Effector memory CD8-positive, alpha-beta T cell (primary cell): ENCODE results near the gene PPP1R12B.
"Not testable (repeated sequence)": the region's sequence is repeated elsewhere in the genome, so short reads cannot be mapped to it uniquely, and the experiment has no call there.

Experiments
- ATAC-seq: fragments of 150-1000 bp; cut with Tn5 transposase; replicated peaks from 2 replicates; pipeline ENCODE4 v1.10.0; 2021; ENCODE audit warnings: mild to moderate bottlenecking, moderate library complexity
- DNase-seq, 3 experiments: peaks; one replicate each; pipeline ENCODE4 v3.0.0; 2021
- H3K27ac Mint-ChIP-seq, 2 donors: one replicate each; pipeline ENCODE4 v1.8.0; 2022; ENCODE audit warnings: mild to moderate bottlenecking in 2 of 2, mixed read lengths in 2 of 2, moderate library complexity in 2 of 2
- H3K27me3 Mint-ChIP-seq, 2 donors: one replicate each; pipeline ENCODE4 v1.8.0; 2022; ENCODE audit warnings: mixed read lengths in 2 of 2
- H3K36me3 Mint-ChIP-seq: one replicate; pipeline ENCODE4 v1.8.0; 2022; ENCODE audit warnings: mild to moderate bottlenecking, moderate library complexity, mixed read lengths; ENCODE audit not compliant: insufficient read depth
- H3K4me1 Mint-ChIP-seq, 2 donors: one replicate each; pipeline ENCODE4 v1.8.0; 2022; ENCODE audit warnings: low read depth in 2 of 2, mixed read lengths in 2 of 2
- H3K4me3 Mint-ChIP-seq, 2 donors: one replicate each; pipeline ENCODE4 v1.8.0; 2022; ENCODE audit warnings: mild to moderate bottlenecking in 2 of 2, mixed read lengths in 2 of 2, moderate library complexity in 2 of 2
- H3K9me3 Mint-ChIP-seq, 2 donors: one replicate each; pipeline ENCODE4 v1.8.0; 2022; ENCODE audit warnings: mixed read lengths in 2 of 2

PPP1R12B gene

GRCh38 chr1:202456372-202457169 lies 108.1 kb downstream of the PPP1R12B start:
- not testable (repeated sequence) for H3K4me1 Mint-ChIP-seq, H3K4me3 Mint-ChIP-seq, DNase-seq, H3K27ac Mint-ChIP-seq, H3K36me3 Mint-ChIP-seq, H3K27me3 Mint-ChIP-seq, ATAC-seq, H3K9me3 Mint-ChIP-seq

GRCh38 chr1:202458651-202459050 lies 110.2 kb downstream of the PPP1R12B start:
- not testable (repeated sequence) for H3K9me3 Mint-ChIP-seq, H3K27ac Mint-ChIP-seq, DNase-seq, H3K27me3 Mint-ChIP-seq, H3K4me1 Mint-ChIP-seq, H3K36me3 Mint-ChIP-seq, ATAC-seq, H3K4me3 Mint-ChIP-seq

- not testable (repeated sequence) for H3K27ac Mint-ChIP-seq
Observed at GRCh38 chr1:202459470-202460142, 111.1 kb downstream of the PPP1R12B start.

GRCh38 chr1:202460143-202460495 lies 111.6 kb downstream of the PPP1R12B start:
- H3K4me1 Mint-ChIP-seq, H3K27me3 Mint-ChIP-seq, DNase-seq, H3K9me3 Mint-ChIP-seq, H3K4me3 Mint-ChIP-seq, H3K36me3 Mint-ChIP-seq, ATAC-seq, H3K27ac Mint-ChIP-seq: not testable (repeated sequence)

More at GRCh38 chr1:202459470-202460142, 111.1 kb downstream of the PPP1R12B start:
- not testable (repeated sequence) for DNase-seq, H3K4me3 Mint-ChIP-seq, ATAC-seq, H3K4me1 Mint-ChIP-seq, H3K36me3 Mint-ChIP-seq, H3K27me3 Mint-ChIP-seq, H3K9me3 Mint-ChIP-seq

- Mint-ChIP-seq H3K27ac (no peak overlapping the region), H3K27me3 (no peaks in the 10 kb centered on the region), H3K9me3 (no peaks in the 10 kb centered on the region), H3K4me3 (no peak overlapping the region), H3K4me1 (no peaks in the 10 kb centered on the region), H3K36me3 (no peaks in the 10 kb centered on the region)
- DNase-seq = no peak
- no peak for ATAC-seq
Observed at GRCh38 chr1:202462342-202463076, 114.0 kb downstream of the PPP1R12B start.

- H3K27ac Mint-ChIP-seq, H3K36me3 Mint-ChIP-seq, H3K4me1 Mint-ChIP-seq, H3K4me3 Mint-ChIP-seq, H3K27me3 Mint-ChIP-seq, H3K9me3 Mint-ChIP-seq, ATAC-seq: not testable (repeated sequence)
- DNase-seq = peak in 1 of 3 experiments; percentile 9
Observed at GRCh38 chr1:202464153-202464742, 115.7 kb downstream of the PPP1R12B start.

- H3K27ac Mint-ChIP-seq, H3K4me1 Mint-ChIP-seq, DNase-seq, H3K9me3 Mint-ChIP-seq, H3K27me3 Mint-ChIP-seq, H3K4me3 Mint-ChIP-seq, ATAC-seq, H3K36me3 Mint-ChIP-seq: not testable (repeated sequence)
Observed at GRCh38 chr1:202465644-202466270, 117.3 kb downstream of the PPP1R12B start.

- not testable (repeated sequence) for DNase-seq, H3K4me3 Mint-ChIP-seq, H3K9me3 Mint-ChIP-seq, H3K36me3 Mint-ChIP-seq, ATAC-seq, H3K27me3 Mint-ChIP-seq, H3K4me1 Mint-ChIP-seq, H3K27ac Mint-ChIP-seq
Observed at GRCh38 chr1:202466339-202466738, 117.8 kb downstream of the PPP1R12B start.

GRCh38 chr1:202467381-202467780 lies 118.9 kb downstream of the PPP1R12B start:
- not testable (repeated sequence) for H3K9me3 Mint-ChIP-seq, H3K27me3 Mint-ChIP-seq, ATAC-seq, H3K4me3 Mint-ChIP-seq, DNase-seq, H3K36me3 Mint-ChIP-seq, H3K27ac Mint-ChIP-seq, H3K4me1 Mint-ChIP-seq

- ATAC-seq, DNase-seq: not testable (repeated sequence)
Observed at GRCh38 chr1:202468695-202469094, 120.2 kb downstream of the PPP1R12B start.

GRCh38 chr1:202469123-202469522 lies 120.6 kb downstream of the PPP1R12B start:
- H3K4me1 Mint-ChIP-seq, H3K36me3 Mint-ChIP-seq, H3K27me3 Mint-ChIP-seq, H3K9me3 Mint-ChIP-seq, H3K27ac Mint-ChIP-seq, DNase-seq, ATAC-seq, H3K4me3 Mint-ChIP-seq: not testable (repeated sequence)

More at GRCh38 chr1:202468695-202469094, 120.2 kb downstream of the PPP1R12B start:
- not testable (repeated sequence) for H3K4me1 Mint-ChIP-seq, H3K4me3 Mint-ChIP-seq, H3K27me3 Mint-ChIP-seq, H3K27ac Mint-ChIP-seq, H3K36me3 Mint-ChIP-seq, H3K9me3 Mint-ChIP-seq

- ATAC-seq (no peak), DNase-seq (no peak)
- no peaks in the 10 kb centered on the region for H3K4me1 Mint-ChIP-seq
- H3K27me3 Mint-ChIP-seq = no peaks in the 10 kb centered on the region
- no peaks in the 10 kb centered on the region for H3K36me3 Mint-ChIP-seq
- no peaks in the 10 kb centered on the region for H3K9me3 Mint-ChIP-seq
- no peak overlapping the region for H3K4me3 Mint-ChIP-seq
- H3K27ac Mint-ChIP-seq = no peak overlapping the region
Observed at GRCh38 chr1:202471246-202471645, 122.7 kb downstream of the PPP1R12B start.
